ENCODE measurements around the gene CNOT4.
"Not testable (repeated sequence)": the region's sequence is repeated elsewhere in the genome, so short reads cannot be mapped to it uniquely, and the experiment has no call there.

CNOT4 gene

DNA sequence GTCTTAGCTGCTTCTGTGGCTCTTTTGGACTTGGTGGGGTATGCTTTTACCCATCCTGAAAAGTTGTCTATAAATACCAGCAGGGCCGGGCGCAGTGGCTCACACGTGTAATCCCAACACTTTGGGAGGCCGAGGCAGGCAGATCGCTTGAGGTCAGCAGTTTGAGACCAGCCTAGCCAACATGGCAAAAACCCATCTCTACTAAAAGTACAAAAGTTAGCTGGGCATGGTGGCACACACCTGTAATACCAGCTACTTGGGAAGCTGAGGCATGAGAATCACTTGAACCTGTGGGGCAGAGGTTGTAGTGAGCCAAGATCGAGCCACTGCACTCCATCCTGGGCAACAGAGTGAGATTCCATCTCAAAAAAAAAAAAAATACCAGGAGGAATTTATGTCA, 188.9 kb downstream of the CNOT4 start:
- DNase-seq; in situ Hi-C loops (cut with HindIII; ENCODE audit: low pct_ligation_motif_present, low pct_unique_long_range_greater_than_20kb, low sequenced_read_pairs): not testable (repeated sequence)

GRCh38 chr7:135320268-135320667, 189.6 kb downstream of the CNOT4 start:
- peak; percentile 73 for DNase-seq
- in situ Hi-C loops (cut with HindIII; ENCODE audit: low pct_ligation_motif_present, low pct_unique_long_range_greater_than_20kb, low sequenced_read_pairs): no loop called here

DNA sequence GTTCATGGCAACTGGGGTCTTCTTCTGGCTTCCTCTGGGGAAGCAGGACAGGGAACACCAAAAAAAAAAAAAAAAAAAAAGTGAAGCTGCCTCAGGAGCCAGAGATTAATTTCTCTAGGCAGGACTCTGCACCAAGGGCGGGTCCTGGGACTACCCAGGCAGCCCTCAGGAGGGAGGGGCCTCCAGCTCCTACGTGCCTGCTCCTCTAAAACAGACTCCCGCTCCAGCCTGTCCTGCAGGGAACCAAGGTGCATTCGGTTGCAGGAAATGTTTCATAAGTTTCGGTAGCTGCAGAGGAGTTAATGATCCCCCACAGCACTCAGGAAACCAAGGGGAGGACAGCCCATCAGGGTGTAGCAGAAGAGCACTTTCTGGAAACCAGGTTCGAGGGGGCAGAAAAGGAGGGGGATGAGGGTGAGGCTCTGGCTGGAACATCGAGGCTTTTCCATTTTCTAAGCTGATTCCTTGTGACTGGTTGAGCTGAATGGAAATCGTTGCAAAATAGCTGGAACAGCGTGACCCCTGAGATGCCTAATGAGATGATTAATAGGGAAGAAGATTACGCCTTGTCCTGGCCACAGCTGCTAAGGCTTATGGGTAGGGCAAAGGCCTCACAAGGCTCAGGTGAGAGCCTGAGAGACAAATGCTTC, 192.1 kb downstream of the CNOT4 start:
- DNase-seq: no peak
- in situ Hi-C loops (cut with HindIII; ENCODE audit: low pct_ligation_motif_present, low pct_unique_long_range_greater_than_20kb, low sequenced_read_pairs): no loop called here

DNA sequence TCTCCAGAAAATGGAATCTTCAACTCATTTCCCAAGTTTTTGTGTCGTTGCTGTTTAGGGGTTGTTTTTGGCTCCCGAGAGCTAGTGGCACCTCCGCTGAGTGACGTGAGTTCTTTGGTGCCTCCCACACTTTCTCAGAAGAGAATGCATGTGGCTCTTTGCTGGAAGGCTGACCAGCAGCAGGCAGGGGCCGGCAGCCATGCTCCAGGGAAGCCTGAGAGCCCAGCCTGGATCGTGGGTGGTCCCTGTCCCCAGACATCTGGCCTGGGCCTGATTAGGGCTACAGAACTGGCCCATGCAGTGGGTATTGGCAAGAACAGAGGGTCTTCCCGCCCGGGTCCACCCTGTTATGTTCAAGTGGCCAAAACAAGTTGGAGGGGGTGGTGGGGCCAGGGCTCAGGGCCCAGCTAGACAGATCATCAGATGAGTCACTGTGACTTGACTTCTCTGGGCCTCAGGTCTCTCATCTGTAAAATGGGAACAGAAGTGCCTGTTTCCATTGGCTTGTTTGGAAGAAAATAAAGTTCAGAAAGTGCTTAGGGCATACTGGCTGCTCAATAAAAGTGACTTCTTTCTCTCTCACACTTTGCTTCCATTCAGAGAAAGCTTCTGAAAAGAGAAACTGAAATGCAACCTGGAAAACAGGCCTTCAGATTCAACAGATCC, 193.1 kb downstream of the CNOT4 start:
- in situ Hi-C loops (cut with HindIII; ENCODE audit: low pct_ligation_motif_present, low pct_unique_long_range_greater_than_20kb, low sequenced_read_pairs): no loop called here
- DNase-seq: no peak

GRCh38 chr7:135313971-135314370, 195.9 kb downstream of the CNOT4 start:
- no peak for DNase-seq
- in situ Hi-C loops (cut with HindIII; ENCODE audit: low pct_ligation_motif_present, low pct_unique_long_range_greater_than_20kb, low sequenced_read_pairs): no loop called here
